PFSK-1 (cell line): ENCODE measurements around the gene GNL1.

ENCODE experiments used
- FOXP2 ChIP-seq: optimal IDR thresholded peaks from 2 replicates; pipeline ENCODE3; 2011; ENCODE audit warnings: borderline replicate concordance, control low read depth, inconsistent platforms; ENCODE audit not compliant: insufficient read depth; ENCODE audit errors: extremely low read length, extremely low read depth
- POLR2AphosphoS5 ChIP-seq: IDR thresholded peaks from 2 replicates; pipeline ENCODE4 v1.6.1; 2012; ENCODE audit warnings: low read depth, mild to moderate bottlenecking, control low read depth, low read length, moderate library complexity
- REST ChIP-seq, 2 experiments: IDR thresholded peaks; 2 replicates each; pipeline versions ENCODE4 v1.6.1 to v1.8.0; 2011 to 2012; ENCODE audit warnings: low read depth in 2 of 2, low read length in 2 of 2, control low read depth in 1 of 2, inconsistent platforms in 1 of 2, mild to moderate bottlenecking in 1 of 2, moderate library complexity in 1 of 2; ENCODE audit not compliant: insufficient read depth in 1 of 2
- SIN3A ChIP-seq: IDR thresholded peaks from 2 replicates; pipeline ENCODE4 v1.6.1; 2012; ENCODE audit warnings: mild to moderate bottlenecking, low read length, moderate library complexity, borderline replicate concordance; ENCODE audit not compliant: insufficient read depth
- TAF1 ChIP-seq: IDR thresholded peaks from 2 replicates; pipeline ENCODE4 v1.6.1; 2012; ENCODE audit warnings: low read length, control low read depth, borderline replicate concordance; ENCODE audit not compliant: insufficient read depth

GNL1 gene

GRCh38 chr6:30560930-30561329 lies 4.6 kb upstream of the GNL1 start:
- TF ChIP-seq TAF1 (no peak), POLR2AphosphoS5 (no peak), FOXP2 (no peak), REST (IDR thresholded peaks at IDR 0.05; ENCODE audit: insufficient read depth in 1 of 2, low read depth in 2 of 2, low read length in 2 of 2) (no peak), SIN3A (no peak)

GRCh38 chr6:30557683-30557981 lies 1.3 kb upstream of the GNL1 start:
- TF ChIP-seq TAF1: no peak
- TF ChIP-seq POLR2AphosphoS5: no peak
- no peak for TF ChIP-seq SIN3A
- TF ChIP-seq REST (IDR thresholded peaks at IDR 0.05; ENCODE audit: insufficient read depth in 1 of 2, low read depth in 2 of 2, low read length in 2 of 2): no peak
- TF ChIP-seq FOXP2: no peak

- TF ChIP-seq TAF1 (peak; percentile 95), FOXP2 (peak; percentile 3), POLR2AphosphoS5 (peak; percentile 86), SIN3A (peak; percentile 62; the same call in 1 of the 2 replicates), REST (IDR thresholded peaks at IDR 0.05; ENCODE audit: insufficient read depth in 1 of 2, low read depth in 2 of 2, low read length in 2 of 2) (peak; percentile 52; a peak in 1 of 4 replicates)
Observed at GRCh38 chr6:30556906-30557682, 805 bp upstream of the GNL1 start, which contains the start of gene PRR3. TSS of gene PRR3 (plus strand) at chr6:30557295. CDS start at chr6:30557345, 50 bp downstream.

GRCh38 chr6:30555816-30556065 lies 548 bp downstream of the GNL1 start:
- TF ChIP-seq FOXP2 (no peak), SIN3A (no peak), POLR2AphosphoS5 (no peak), REST (IDR thresholded peaks at IDR 0.05; ENCODE audit: insufficient read depth in 1 of 2, low read depth in 2 of 2, low read length in 2 of 2) (no peak), TAF1 (no peak)
